HG03432 (cell line): ENCODE data around the gene GPHN.
"Not testable (repeated sequence)": the region's sequence is repeated elsewhere in the genome, so short reads cannot be mapped to it uniquely, and the experiment has no call there.

Experiments used
- ATAC-seq: cut with Tn5 transposase; IDR thresholded peaks from one replicate; pipeline ENCODE4 v1.9.1; 2021; ENCODE audit warnings: mild to moderate bottlenecking, moderate library complexity; ENCODE audit not compliant: unreplicated experiment

GPHN gene

DNA sequence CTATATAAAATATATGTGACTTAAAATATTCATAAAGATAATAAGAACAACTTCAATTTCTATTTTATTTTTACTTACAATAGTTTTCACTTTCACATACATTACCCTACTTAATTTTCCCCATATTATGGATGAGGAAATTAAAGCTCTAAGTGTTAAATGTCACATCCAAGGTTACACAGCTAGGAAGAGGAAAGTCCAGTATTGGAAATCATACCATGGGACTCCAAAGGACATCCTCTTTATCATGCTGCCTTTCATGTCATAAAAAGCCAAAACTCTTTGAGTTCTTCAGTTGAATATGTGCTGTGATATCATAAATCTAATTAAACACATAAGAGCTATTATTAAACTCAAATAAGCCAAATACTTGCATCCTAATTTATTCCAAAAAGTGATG lies 508.9 kb downstream of the GPHN start:
- no peak for ATAC-seq

DNA sequence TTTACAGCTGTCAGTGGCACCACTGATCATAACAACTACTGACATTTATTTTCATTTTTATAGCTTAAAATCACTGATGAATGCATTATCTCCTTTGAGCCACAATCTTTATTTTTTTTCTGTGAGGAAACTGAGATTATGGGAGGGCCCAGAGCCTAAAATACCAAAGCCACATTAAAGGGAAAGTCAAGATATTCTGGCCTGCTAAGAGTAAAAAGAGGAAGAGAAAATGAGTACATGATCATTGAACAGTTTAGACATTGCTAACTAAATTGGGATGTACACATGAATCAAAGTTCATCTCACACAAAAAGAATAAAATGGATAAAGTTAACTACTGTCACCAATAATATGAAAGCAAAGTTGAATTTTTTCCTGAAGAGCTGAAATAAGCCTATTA lies 510.8 kb downstream of the GPHN start:
- peak; percentile 80 for ATAC-seq

DNA sequence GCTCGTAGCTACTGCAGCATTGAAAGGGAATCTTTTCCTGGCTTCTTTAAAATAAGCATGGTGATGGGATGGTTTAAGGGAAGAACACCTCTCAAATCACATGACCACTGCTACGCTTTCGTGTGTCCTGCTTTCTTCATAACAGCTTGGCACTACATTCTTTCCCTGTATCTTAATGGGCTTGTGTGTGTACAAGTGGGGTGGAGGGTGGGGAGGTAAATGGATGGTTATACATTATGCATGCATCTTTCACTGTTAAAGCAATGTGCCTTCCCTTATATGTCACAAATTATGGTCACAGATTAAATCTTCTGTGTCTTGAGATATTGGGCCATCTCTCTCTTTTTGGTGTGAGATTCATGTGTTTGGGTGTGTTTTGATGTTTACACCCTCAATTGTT lies 511.8 kb downstream of the GPHN start:
- no peak for ATAC-seq

DNA sequence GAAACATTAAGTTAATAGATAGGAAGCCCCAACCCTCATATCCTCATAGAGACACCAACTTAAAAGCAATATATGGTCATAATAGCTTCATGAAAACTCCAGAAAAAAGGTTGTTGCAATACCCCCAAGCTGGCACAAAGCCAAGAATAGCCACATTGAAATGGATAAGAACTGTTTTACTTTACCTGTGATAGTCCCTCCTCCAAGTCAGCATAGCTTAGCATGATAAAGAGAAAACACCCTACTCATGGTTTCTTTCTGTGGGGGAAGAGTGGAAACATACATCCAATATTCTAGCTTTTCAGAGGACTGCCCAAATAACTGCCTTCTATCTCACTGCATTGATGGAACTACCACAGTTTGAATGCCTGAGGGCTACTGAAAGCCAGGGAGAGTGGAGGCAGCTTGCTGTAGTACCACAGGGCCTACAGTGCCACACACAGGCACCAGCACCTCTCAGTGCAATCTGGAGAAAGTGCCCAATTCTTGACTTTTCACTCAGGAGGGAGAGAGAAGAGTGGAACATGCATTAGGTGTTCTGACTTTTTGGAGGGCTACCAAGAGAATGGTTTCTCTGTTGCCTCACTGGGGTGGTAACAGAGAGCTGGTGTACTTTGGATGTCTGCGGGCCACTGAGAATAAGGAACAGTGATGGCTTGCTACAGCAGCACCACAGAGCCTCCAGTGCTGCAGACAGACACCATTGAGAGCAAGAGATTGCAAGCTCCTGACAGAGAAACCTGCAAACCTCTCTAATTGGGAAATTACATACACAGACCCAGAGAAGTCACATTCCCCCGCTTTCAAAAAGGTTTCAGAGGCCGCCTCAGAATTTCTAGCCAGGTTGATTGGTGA lies 524.2 kb downstream of the GPHN start:
- ATAC-seq: no peak

DNA sequence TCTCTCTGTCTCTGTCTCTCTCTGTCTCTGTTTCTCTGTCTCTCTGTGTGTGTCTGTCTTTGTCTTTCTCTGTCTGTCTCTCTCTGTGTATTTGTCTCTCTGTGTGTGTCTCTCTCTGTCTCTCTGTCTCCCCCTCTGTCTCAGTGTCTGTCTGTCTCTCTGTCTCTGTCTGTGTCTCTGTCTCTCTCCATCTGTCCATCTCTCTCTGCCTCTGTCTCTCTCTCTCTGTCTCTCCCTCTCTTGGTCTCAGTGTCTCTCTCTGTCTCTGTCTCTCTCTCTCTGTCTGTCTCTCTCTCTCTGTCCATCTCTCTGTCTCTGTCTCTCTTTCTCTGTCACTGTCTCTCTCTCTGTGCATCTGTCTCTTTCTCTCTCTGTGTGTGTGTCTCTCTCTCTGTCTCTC lies 537.5 kb downstream of the GPHN start:
- ATAC-seq: no peak

DNA sequence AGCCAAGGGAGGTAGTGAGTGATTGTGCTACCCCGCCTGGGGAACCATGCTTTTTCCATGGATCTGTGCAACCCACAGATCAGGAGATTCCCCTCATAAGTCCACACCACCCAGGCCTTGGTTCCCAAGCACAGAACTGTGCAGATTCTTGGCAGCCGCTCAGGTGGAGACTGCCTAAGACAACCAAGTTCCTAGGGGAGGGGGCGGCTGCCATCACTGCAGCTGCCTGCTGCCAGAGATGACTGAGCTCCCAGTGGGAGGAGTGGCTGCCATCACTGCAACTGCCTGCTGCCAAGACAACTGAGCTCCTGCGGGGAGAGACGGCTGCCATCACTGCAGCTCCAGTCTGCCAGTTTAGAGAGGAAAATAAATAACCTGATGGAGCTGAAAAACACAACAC lies 542.9 kb downstream of the GPHN start:
- ATAC-seq: no peak

DNA sequence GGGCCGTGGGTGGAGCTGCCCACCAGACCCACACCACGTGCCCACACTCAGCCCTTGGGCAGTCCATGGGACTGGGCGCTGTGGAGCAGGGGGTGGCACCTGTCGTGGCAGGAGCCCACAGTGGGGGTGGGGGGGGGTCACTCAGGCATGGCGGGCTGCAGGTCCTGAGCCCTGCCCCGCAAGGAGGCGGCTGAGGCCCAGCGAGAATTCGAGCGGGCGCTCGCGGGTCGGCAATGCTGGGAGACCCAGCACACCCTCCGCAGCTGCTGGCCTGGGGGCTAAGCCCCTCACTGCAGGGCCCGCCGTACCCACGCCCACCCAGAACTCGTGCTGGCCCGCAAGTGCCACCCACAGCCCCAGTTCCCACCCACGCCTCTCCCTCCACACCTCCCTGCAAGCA lies 548.7 kb downstream of the GPHN start:
- no peak for ATAC-seq

DNA sequence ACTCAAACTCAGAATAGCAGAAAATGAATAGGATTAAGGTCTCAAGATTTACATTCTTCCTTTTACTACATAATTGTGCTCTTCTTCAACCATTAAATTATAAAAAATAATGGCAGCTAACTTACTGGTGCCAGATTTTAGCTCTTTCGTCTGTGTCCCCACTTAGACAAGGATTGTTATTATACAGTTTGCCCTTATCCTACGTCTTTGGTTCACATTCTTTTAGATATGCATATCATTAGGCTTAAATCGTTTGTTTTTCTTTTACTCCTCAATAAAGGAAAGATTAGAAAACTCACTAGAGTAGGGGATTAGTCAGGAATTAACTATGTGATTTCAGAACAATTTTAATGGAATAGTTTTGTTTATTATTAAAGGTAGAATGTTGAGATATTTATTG lies 551.6 kb downstream of the GPHN start:
- no peak for ATAC-seq

DNA sequence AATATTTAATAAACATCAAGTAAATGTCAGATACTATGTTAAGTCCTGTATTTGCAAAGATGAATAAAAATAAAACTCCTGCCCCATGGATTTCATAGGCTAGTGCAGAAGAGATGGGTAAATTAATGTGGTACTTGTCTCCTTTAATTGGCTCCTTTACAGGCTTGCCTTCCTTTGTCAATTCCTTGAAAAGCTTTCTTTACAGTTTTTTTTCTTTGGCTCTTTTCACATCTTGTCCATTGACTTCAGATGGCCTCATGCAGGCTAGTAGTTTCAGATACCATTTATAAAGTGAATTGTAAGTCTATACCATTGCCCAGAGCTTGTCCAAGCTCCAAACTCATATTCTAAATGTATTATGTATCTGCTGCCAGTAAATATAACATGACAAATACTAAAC lies 552.6 kb downstream of the GPHN start:
- no peak for ATAC-seq

DNA sequence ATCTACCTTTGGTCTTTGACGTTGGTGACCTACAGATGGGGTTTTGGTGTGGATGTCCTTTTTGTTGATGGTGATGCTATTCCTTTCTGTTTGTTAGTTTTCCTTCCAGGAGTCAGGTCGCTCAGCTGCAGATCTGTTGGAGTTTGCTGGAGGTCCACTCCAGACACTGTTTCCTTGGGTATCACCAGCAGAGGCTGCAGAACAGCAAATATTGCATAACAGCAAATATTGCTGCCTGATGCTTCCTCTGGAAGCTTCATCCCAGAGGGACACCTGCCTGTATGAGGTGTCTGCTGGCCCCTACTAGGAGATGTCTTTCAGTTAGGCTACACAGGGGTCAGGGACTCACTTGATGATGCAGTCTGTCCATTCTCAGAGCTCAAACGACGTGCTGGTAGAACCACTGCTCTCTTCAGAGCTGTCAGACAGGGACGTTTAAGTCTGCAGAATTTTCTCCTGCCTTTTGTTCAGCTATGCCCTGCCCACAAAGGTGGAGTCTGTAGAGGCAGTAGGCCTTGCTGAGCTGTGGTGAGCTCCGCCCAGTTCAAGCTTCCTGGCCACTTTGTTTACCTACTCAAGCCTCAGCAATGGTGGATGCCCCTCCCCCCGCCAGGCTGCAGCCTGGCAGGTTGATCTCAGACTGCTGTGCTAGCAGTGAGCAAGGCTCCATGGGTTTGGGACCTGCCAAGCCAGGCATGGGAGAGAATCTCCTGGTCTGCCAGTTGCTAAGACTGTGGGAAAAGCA lies 559.3 kb downstream of the GPHN start:
- not testable (repeated sequence) for ATAC-seq

DNA sequence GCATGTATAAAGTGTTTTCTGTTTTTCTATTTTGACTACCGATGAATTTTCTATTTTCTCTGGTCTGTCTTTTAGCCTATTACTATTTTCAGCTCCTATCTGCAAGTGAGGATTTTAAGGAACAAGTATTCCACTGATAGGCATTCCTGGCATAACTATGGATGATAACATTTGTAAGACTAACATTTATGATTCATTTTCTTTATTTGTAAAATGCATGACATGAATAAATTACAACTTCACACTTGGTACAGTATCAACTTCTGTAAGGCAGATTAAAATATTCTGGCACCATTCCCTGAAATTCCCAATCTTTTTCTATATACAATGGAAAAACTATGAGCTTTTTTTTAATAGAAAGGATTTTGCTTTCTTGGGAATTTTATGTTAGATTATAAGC lies 560.3 kb downstream of the GPHN start:
- ATAC-seq: no peak

DNA sequence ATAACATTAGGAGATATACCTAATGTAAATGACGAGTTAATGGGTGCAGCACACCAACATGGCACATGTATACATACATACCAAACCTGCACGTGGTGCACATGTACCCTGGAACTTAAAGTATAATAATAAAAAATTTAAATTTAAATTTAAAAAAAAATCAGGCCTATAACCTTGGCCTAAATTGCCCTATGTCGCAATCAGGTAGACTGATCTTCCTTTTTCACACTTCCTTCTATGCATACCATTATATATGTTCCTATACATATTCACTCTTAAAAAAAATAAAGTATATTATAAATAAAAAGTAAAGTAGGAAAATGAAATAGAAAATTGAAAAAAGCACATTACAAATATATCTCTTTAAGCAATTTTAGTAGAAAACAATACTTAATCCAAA lies 563.6 kb downstream of the GPHN start:
- no peak for ATAC-seq

DNA sequence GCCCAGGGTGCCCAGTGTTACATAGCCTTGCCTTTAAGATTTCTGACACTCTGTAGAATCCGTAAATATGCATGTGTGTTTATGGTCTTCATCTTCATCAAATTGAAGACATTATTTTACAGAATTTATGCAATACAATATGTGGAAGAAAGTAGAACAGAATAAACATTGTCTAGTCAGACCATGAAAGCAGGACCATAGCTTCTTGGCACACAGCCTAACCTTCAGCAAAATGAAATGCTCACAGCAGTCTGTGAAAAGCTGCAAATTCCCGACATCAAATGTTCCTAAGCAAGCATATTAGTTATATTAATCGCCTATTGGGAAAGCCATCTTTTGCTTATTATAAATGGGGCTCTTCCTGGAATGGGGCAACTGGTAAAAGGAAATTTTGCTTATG lies 570.0 kb downstream of the GPHN start:
- no peak for ATAC-seq

DNA sequence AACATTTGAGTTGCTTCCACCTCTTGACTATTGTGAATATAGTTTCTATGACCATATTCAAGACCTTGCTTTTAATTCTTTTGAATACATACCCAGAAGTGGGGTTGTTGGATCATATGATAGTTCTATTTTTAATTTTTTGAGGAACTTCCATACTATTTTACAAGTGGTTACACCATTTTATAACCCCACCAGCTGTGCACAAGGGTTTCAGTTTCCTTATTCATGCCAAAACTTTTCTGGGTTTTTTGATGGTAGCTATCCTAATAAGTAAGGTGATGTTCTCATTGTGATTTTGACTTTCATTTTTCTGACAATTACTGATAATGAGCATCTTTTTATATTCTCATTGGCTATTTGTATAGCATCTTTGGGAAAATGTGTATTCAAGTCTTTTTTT lies 571.9 kb downstream of the GPHN start:
- ATAC-seq: no peak

DNA sequence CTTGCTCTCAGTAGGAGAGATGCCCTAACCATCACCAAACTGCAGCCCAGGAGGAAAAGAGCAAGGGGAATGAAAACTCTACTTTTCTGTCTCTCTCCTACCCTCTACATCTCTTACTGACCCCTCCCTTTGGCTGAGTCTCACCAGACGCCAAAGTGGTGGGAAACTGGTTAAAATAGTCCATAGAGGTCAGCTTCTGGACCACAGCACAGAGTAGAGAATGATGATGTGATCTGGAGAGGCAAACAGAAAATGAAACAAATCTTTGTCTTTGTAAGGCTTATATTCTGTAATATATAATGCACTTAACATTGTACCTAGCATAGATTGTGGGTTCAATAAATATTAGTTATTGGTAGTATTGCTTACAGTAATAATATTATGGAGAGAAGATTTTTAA lies 600.3 kb downstream of the GPHN start:
- ATAC-seq: no peak

DNA sequence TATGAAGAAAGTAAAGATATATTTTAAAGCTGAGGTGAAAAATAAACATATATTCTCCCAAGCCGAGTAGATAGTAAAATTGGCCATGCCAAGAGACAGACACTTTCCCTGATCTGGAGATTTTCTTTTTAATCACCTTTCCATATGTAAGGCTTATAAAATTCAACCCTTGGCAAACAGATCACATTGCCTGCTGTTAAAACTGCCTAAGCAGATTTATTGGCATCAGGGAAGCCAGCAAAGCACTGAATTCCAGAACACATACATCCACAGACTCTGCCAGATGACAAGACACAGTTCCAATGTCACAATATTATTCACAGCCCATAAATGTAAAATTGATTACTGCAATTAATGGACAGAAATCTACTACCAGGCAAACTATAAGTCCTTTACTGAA lies 603.1 kb downstream of the GPHN start:
- no peak for ATAC-seq

DNA sequence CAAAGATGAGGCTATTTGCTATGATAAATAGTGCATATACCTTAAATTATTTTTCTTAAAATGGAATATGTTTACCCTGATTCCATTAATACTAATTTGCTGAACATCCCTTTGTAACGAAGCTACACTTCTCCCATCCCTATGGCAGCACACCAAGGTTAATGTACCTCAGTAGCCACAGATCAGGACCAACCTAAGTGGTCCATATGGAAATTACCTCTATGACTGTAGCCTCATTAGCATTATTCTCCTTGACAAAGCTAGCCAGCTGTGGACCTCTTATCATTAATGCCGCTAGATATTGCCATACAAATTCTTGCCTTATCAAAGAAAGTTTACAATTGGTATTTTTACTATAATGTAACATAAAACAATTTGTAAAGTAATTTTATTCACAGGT lies 604.4 kb downstream of the GPHN start:
- no peak for ATAC-seq

DNA sequence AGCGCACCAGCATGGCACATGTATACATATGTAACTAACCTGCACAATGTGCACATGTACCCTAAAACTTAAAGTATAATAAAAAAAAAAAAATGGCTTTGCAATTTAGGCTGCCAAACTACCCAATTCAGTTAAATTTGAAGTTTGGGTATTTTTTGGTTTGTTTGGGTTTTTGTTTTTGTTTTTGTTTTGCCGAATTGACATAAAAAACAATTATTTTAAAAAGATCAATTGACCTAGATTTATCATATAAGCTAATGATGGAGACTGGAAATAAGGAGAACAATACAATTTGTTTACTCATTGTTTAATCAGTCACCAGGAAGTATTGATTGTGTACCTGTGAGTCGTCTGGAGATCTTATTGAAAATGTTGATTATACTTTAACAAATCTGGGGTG lies 619.2 kb downstream of the GPHN start:
- no peak for ATAC-seq

DNA sequence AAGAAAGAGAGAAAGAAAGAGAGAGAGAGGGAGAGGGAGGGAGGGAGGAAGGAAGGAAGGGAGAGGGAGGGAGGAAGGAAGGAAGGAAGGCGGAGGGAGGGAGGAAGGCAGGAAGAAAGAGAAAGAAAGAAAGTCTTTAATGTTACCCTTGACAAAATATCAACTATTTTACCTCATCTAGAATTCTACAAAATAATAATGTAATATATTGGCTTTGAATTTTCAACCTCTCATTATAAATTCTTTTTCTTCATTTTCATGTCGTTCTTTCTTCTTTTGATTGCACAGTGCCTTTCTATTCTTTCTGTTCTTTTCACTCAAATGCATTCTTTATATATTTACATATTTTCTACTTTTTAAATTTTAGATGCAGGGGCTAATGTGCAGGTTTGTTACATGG lies 621.8 kb downstream of the GPHN start:
- no peak for ATAC-seq

DNA sequence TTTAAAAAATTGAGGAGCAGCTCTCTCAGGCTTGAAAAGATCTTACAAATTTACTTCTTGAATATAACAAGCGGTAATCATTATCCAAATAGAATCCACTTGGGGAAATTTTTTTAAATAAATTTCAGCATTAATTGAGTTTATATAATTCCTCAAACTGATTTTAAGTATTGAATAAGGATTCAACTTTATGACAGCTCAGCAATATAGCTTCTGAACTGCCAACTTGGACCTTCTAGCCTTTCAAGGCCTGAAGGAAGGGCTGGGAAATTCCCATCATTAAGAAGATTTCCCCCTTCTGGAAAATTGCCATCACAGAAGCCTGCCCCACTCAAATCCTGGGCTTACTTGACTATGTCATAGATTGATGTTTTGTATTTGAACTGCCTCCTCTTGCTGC lies 623.7 kb downstream of the GPHN start:
- ATAC-seq: no peak

DNA sequence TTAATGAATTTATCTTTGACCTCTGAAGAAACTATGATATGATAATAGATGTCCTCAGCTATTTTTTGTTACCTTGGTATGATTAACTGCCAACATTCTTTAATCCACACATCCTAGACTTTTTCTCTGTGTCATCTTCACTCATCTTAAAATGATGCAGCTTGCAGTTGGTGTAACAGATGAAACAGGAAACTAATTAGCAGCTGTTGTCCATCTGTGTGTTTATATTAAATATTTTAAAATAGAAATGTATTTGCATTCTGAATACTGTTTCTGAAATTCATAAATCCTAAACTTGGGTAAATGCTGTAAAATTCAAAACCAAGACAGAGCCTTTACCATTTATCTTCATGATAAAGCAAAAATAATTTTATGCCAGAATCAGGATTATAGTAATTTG lies 625.2 kb downstream of the GPHN start:
- no peak for ATAC-seq

DNA sequence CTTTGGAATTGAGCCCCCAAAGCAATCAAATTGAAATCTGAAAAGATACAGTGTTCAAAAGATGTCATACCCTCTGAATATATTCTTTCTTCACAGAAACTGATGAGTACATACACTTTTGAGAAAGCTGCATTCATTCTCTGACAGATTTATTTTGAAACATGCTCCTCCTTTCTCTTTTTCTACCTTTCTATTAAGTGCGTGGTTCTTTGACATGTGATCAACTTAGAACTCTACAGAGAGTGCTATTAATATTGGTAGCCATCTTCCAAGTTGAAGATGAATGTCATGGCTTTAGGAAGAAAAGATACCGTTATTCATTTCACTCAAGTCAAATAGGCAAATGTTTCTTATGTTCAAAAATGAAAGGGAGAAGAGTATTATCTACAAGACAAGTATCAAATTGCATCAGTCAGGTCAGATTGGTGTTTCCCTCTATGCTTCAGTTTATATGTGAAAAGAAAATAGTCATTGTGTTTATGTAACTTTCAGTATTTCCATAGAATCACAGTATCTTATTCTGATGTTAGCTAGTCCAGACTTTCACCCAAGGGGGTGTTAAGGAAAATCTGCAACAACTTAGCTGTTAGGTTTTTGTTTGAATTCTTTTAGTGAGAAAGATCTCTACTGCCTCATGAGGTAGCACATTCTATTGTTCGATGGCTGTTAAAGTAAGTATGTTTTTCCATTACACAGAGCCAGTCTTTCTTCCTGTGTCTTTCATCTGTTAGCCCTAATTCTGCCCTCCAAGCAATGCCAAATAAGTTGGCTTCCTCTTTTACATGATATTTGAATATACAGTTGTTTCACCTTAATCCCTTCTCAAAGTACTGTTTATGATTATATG lies 625.9 kb downstream of the GPHN start:
- no peak for ATAC-seq
